Tibial artery (tissue), 4 donors: ENCODE data around the gene EWSR1.
"Not testable (repeated sequence)": the region's sequence is repeated elsewhere in the genome, so short reads cannot be mapped to it uniquely, and the experiment has no call there.

ENCODE experiments used
- DNase-seq, 2 donors: peaks; one replicate each; pipeline ENCODE4 v3.0.0-alpha.2; 2019
- H3K27ac ChIP-seq, 2 donors: fragments of 200-600 bp; sonication (generic) in 1 of 2; 1 replicate in 1 of 2; 2 replicates in 1 of 2; pipeline ENCODE4 v1.5.1; 2018 to 2019; ENCODE audit warnings: mild to moderate bottlenecking in 1 of 2
- H3K27me3 ChIP-seq, 2 donors: fragments of 200-600 bp; sonication (generic) in 1 of 2; one replicate each; pipeline versions ENCODE4 v1.5.1 to v1.6.0; 2016 to 2019
- H3K36me3 ChIP-seq, 3 donors: fragments of 200-600 bp; sonication (generic) in 2 of 3; one replicate each; pipeline ENCODE4 v1.5.1; 2016 to 2019; ENCODE audit warnings: mild to moderate bottlenecking in 2 of 3
- H3K4me1 ChIP-seq, 4 donors: fragments of 200-600 bp; sonication (generic) in 2 of 4; 1 replicate in 3 of 4; 2 replicates in 1 of 4; pipeline ENCODE4 v1.5.1; 2016 to 2019
- H3K4me3 ChIP-seq, 2 donors: fragments of 200-600 bp; sonication (generic) in 1 of 2; 1 replicate in 1 of 2; 2 replicates in 1 of 2; pipeline ENCODE4 v1.5.1; 2018 to 2019; ENCODE audit warnings: mild to moderate bottlenecking in 2 of 2
- H3K9me3 ChIP-seq, 3 donors: fragments of 200-600 bp; sonication (generic) in 1 of 3; one replicate each; pipeline ENCODE4 v1.5.1; 2016 to 2019
- intact Hi-C: fragments of 100-400 bp; cut with DNase I; formaldehyde crosslinking; loops from one replicate; pipeline ENCODE4 v1.15.0; 2023; ENCODE audit warnings: low total_unique reads
- TF ChIP-seq, protein P1 (sequence below), 2 experiments: fragments of 200-600 bp in 1 of 2; fragments of 450-650 bp in 1 of 2; IDR thresholded peaks; one replicate each; pipeline ENCODE4 v1.5.1; 2017 to 2019; ENCODE audit warnings: antibody characterized with exemption in 2 of 2, mild to moderate bottlenecking in 1 of 2, moderate library complexity in 1 of 2

EWSR1 gene

DNA sequence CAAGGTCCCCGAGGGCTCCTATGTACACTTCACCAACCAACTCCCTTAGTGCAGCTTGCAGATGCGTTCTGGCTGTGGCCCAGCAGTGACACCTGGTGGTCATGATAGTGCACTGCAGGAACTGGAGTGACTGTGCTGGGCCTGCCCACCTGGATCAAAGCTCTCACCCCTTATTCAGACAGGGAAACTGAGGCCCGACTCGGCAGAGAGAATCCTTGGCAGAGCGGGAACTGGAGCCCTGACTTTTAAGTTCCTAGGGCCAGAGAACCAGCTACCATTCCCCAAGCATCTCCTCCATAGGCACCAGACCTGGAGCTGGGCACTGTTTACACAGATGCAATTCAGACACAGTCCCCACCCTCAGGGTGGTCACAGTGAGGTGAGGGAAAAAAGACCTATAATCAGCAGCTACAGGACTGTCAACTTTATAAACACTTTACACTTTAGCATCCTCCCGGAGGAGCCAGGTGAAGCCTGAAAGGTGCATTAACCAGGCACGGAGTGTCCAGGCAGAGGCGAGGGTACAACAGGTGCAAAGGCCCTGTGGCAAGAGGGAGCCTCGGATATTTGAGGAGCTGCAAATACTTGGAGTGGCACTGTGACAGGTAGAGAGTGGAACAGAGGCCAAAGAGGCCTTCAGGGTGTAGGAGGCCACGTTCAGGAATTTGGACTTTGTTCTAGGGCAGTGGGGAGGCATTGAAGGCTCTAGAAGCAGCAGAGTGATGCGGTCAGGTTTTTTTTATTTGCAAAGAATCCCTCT, 22.3 kb upstream of the EWSR1 start:
- intact Hi-C loops = no loop called here

DNA sequence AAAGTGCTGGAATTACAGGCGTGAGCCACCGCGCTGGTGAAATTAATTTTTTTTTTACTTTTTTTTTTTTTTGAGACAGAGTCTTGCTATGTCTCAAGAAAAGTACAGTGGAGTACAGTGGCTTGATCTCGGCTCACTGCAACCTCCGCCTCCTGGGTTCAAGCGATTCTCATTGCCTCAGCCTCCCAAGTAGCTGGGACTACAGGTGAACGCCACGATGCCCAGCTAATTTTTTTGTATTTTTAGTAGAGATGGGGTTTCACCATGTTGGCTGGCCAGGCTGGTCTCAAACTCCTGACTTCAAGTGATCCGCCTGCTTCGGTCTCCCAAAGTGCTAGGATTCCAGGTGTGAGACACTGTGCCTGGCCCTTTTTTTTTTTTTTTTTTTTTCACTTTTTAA, 20.2 kb upstream of the EWSR1 start:
- DNase-seq = peak in 1 of 2 donors; percentile 1
- intact Hi-C loops, H3K4me3 ChIP-seq: not testable (repeated sequence)

More for the DNA sequence above, 22.3 kb upstream of the EWSR1 start:
- Histone ChIP-seq H3K9me3 (peaks cover 0 to 8% (median 5%) of the 10 kb centered on the region in 3 donors), H3K4me1 (no peaks in the 10 kb centered on the region), H3K4me3 (no peak overlapping the region), H3K27me3 (peaks cover 0 to 6% of the 10 kb centered on the region in 2 donors), H3K36me3 (no peaks in the 10 kb centered on the region), H3K27ac (no peak overlapping the region)
- peak; percentile 58 to 78 for DNase-seq
- TF ChIP-seq, protein P1, sequence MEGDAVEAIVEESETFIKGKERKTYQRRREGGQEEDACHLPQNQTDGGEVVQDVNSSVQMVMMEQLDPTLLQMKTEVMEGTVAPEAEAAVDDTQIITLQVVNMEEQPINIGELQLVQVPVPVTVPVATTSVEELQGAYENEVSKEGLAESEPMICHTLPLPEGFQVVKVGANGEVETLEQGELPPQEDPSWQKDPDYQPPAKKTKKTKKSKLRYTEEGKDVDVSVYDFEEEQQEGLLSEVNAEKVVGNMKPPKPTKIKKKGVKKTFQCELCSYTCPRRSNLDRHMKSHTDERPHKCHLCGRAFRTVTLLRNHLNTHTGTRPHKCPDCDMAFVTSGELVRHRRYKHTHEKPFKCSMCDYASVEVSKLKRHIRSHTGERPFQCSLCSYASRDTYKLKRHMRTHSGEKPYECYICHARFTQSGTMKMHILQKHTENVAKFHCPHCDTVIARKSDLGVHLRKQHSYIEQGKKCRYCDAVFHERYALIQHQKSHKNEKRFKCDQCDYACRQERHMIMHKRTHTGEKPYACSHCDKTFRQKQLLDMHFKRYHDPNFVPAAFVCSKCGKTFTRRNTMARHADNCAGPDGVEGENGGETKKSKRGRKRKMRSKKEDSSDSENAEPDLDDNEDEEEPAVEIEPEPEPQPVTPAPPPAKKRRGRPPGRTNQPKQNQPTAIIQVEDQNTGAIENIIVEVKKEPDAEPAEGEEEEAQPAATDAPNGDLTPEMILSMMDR (IDR thresholded peaks at IDR 0.05) = peak; percentile 87 to 96

DNA sequence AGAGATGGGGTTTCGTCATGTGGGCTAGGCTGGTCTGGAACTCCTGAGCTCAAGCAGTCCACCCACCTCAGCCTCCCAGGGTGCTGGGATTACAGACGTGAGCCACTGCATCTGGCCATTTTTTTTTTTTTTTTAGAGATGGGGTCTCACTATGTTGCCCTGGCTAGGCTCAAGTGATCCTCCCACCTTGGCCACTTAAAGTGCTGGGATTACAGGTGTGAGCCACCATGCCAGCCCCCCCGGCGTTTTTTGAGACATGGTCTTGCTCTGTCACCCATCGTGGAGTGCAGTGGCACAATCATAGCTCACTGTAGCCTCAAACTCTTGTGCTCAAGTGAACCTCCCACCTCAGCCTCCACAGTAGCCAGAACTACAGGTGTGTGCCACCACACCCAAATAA, 16.8 kb upstream of the EWSR1 start:
- Histone ChIP-seq H3K4me1 (no peaks in the 10 kb centered on the region), H3K4me3 (no peak overlapping the region), H3K9me3 (no peaks in the 10 kb centered on the region), H3K27ac (no peak overlapping the region), H3K27me3 (no peaks in the 10 kb centered on the region), H3K36me3 (no peaks in the 10 kb centered on the region)
- intact Hi-C loops = no loop called here
- DNase-seq = peak in 1 of 2 donors; percentile 19
- TF ChIP-seq, protein P1 (IDR thresholded peaks at IDR 0.05) = no peak

More for the DNA sequence above, 20.2 kb upstream of the EWSR1 start:
- H3K4me1 ChIP-seq, H3K27ac ChIP-seq, H3K27me3 ChIP-seq, H3K36me3 ChIP-seq, H3K9me3 ChIP-seq: not testable (repeated sequence)

DNA sequence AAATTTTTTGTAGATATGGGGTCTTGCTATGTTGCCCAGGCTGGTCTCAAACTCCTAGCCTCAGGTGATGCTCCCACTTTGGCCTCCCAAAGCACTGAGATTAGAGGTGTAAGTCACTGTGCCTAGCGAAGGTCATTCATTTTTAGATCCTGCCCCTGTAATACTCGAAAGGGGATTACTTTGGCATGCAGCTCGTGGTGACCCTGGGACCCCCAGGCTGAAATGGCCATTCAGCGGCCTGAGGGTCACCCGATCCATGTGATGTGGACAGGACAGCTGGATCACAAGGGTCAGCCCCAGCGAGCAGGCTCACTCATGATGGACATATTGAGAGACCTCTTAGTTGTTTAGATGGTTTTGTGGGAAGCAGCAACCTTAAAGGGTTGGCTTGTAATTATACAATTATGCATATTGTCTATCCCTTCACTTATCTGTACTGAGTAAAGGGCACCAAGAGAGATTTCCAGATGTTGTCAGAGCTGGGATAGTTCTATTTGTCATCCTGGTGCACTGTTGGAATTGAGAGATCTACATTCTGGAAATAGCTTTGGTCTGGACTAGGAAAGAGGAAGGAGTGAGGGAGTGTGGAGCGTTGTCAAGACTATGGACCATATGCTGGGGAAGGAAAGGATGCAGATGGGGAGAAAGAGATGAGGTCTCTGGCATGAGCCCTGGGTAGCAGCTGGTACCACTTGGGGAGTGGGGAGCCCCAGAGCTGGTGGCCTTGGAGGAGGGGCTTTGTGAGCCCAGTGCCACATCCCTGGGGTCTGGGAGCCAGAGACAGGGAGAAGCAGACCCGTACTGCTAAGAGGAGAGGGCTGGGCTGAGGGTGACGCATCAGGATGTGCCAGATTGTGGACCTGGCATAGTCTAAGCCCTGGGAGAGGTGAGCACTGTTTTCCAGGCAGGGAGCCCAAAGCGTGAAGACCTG, 15.8 kb upstream of the EWSR1 start:
- intact Hi-C loops = no loop called here
- no peak overlapping the region for H3K27ac ChIP-seq
- no peaks in the 10 kb centered on the region for H3K4me1 ChIP-seq
- TF ChIP-seq, protein P1 (IDR thresholded peaks at IDR 0.05) = no peak
- peak in 1 of 2 donors; percentile 48 for DNase-seq
- H3K4me3 ChIP-seq = no peak overlapping the region
- H3K27me3 ChIP-seq = no peaks in the 10 kb centered on the region
- no peaks in the 10 kb centered on the region for H3K9me3 ChIP-seq
- H3K36me3 ChIP-seq = no peaks in the 10 kb centered on the region

DNA sequence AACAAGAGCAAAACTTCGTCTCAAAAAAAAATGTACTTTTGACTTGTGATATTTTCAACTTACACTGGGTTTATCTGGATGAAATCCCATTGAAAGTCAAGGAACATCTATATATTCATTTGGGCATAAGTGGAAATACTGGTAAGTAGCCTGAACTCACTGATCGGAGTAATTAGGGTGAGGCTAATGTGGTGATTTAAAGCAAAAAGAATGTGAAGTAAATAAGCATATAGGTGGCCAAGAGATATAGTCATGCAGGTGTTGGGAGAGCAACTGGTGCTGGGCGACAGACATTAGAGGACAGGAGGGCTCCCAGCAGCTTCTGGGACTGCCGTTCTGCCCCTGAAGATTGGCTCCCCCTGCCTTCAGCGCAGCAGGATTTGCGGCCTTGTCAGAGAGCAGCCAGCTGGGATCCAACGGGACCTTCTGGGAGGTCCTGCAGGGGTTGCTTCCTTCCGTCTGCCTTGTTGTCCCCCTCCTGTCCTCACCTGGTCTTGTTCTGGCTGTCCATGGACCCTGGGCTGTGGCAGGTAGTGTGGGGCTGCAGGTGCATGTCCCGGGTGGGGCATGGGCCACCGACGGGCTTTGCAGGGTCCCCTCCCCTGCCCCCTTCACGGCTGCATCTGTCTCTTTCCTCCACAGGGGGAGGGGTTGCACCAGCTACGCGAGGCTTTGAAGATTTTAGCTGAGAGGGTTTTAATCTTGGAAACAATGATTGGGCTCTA, 14.3 kb upstream of the EWSR1 start:
- intact Hi-C loops = no loop called here

More for the DNA sequence above, 14.3 kb upstream of the EWSR1 start:
- H3K4me3 ChIP-seq = no peak overlapping the region
- no peaks in the 10 kb centered on the region for H3K4me1 ChIP-seq
- H3K9me3 ChIP-seq = no peaks in the 10 kb centered on the region
- H3K27ac ChIP-seq = no peak overlapping the region
- H3K27me3 ChIP-seq = no peaks in the 10 kb centered on the region
- peaks cover 0 to 2% (median 0%) of the 10 kb centered on the region in 3 donors for H3K36me3 ChIP-seq
- TF ChIP-seq, protein P1 (IDR thresholded peaks at IDR 0.05) = no peak
- DNase-seq = peak in 1 of 2 donors; percentile 60
